Testis (tissue), 2 donors: ENCODE data around the gene HUS1B.

Source experiments
- CTCF ChIP-seq, 3 experiments: fragments of 450-650 bp in 2 of 3; fragments of 200-600 bp in 1 of 3; sonication (generic) in 1 of 3; IDR thresholded peaks; one replicate each; pipeline ENCODE4 v1.5.1; 2016 to 2019; ENCODE audit warnings: antibody characterized with exemption in 3 of 3, mild to moderate bottlenecking in 2 of 3, moderate library complexity in 1 of 3
- POLR2A ChIP-seq: fragments of 450-650 bp; IDR thresholded peaks from one replicate; pipeline ENCODE4 v1.6.1; 2017; ENCODE audit warnings: antibody characterized with exemption, mild to moderate bottlenecking, moderate library complexity

- TF ChIP-seq CTCF (IDR thresholded peaks at IDR 0.05) (no peak), POLR2A (no peak)
Observed at GRCh38 chr6:657743-658142, 843 bp upstream of the HUS1B start.
